PFSK-1 (cell line): ENCODE results near the gene LRRC7.

Experiments
- FOXP2 ChIP-seq: optimal IDR thresholded peaks from 2 replicates; pipeline ENCODE3; 2011; ENCODE audit warnings: borderline replicate concordance, control low read depth, inconsistent platforms; ENCODE audit not compliant: insufficient read depth; ENCODE audit errors: extremely low read length, extremely low read depth
- POLR2AphosphoS5 ChIP-seq: IDR thresholded peaks from 2 replicates; pipeline ENCODE4 v1.6.1; 2012; ENCODE audit warnings: low read depth, mild to moderate bottlenecking, control low read depth, low read length, moderate library complexity
- REST ChIP-seq, 2 experiments: IDR thresholded peaks; 2 replicates each; pipeline versions ENCODE4 v1.6.1 to v1.8.0; 2011 to 2012; ENCODE audit warnings: low read depth in 2 of 2, low read length in 2 of 2, control low read depth in 1 of 2, inconsistent platforms in 1 of 2, mild to moderate bottlenecking in 1 of 2, moderate library complexity in 1 of 2; ENCODE audit not compliant: insufficient read depth in 1 of 2
- SIN3A ChIP-seq: IDR thresholded peaks from 2 replicates; pipeline ENCODE4 v1.6.1; 2012; ENCODE audit warnings: mild to moderate bottlenecking, low read length, moderate library complexity, borderline replicate concordance; ENCODE audit not compliant: insufficient read depth
- TAF1 ChIP-seq: IDR thresholded peaks from 2 replicates; pipeline ENCODE4 v1.6.1; 2012; ENCODE audit warnings: low read length, control low read depth, borderline replicate concordance; ENCODE audit not compliant: insufficient read depth

LRRC7 gene

GRCh38 chr1:70143048-70143659 is 575.4 kb downstream of the LRRC7 start:
- TF ChIP-seq POLR2AphosphoS5 = no peak
- TF ChIP-seq FOXP2 = no peak
- TF ChIP-seq TAF1 = no peak
- TF ChIP-seq REST (IDR thresholded peaks at IDR 0.05; ENCODE audit: insufficient read depth in 1 of 2, low read depth in 2 of 2, low read length in 2 of 2) = no peak
- no peak for TF ChIP-seq SIN3A

- no peak for TF ChIP-seq POLR2AphosphoS5
- TF ChIP-seq REST (IDR thresholded peaks at IDR 0.05; ENCODE audit: insufficient read depth in 1 of 2, low read depth in 2 of 2, low read length in 2 of 2) = no peak
- no peak for TF ChIP-seq SIN3A
- no peak for TF ChIP-seq FOXP2
- TF ChIP-seq TAF1 = no peak
Observed at GRCh38 chr1:70146488-70146887, 578.8 kb downstream of the LRRC7 start.

DNA sequence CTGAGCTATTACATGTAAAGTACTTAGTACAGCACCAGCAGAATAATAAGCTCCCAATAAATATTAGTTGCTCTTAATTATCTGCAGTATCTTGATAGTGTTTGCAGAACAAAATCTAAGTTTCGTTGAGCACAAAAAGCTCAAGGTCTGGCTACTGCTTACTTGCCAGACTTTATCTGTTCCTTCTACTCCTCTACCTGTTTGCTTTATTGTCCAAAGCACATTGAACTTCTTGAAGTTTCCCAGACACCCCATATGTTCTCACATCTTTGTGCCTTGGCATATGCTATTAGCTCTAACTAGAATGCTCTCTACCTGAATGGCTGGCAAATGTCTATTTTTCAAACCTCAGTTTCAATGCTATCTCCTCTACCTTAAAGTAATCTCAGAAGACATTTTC is 582.7 kb downstream of the LRRC7 start:
- no peak for TF ChIP-seq TAF1
- no peak for TF ChIP-seq REST (IDR thresholded peaks at IDR 0.05; ENCODE audit: insufficient read depth in 1 of 2, low read depth in 2 of 2, low read length in 2 of 2)
- TF ChIP-seq POLR2AphosphoS5 = no peak
- no peak for TF ChIP-seq SIN3A
- no peak for TF ChIP-seq FOXP2

DNA sequence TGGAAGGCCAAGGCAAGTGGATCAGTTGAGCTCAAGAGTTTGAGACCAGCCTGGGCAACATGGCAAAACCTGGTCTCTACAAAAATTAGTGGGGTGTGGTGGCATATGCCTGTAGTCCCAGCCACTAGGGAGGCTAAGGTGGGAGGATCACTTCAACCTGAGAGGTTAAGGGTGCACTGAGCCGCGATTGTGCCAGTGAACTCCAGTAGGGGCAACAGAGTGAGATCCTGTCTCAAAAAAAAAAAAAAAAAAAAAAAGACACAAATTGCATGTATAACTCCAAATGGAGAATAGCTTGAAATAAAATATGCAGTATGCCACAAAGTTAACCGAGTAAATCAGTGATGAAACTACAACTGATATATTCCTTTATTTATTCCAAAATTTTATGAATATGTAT is 586.0 kb downstream of the LRRC7 start:
- TF ChIP-seq SIN3A (no peak), POLR2AphosphoS5 (no peak), REST (IDR thresholded peaks at IDR 0.05; ENCODE audit: insufficient read depth in 1 of 2, low read depth in 2 of 2, low read length in 2 of 2) (no peak), TAF1 (no peak), FOXP2 (no peak)

- no peak for TF ChIP-seq TAF1
- TF ChIP-seq FOXP2 = no peak
- no peak for TF ChIP-seq SIN3A
- TF ChIP-seq POLR2AphosphoS5 = no peak
- no peak for TF ChIP-seq REST (IDR thresholded peaks at IDR 0.05; ENCODE audit: insufficient read depth in 1 of 2, low read depth in 2 of 2, low read length in 2 of 2)
Observed at GRCh38 chr1:70156529-70157120, 588.9 kb downstream of the LRRC7 start.
